CD4-positive, alpha-beta T cell (primary cell): ENCODE data around the gene ATP1B2. TPM values are rescaled to one million over a fixed set of nuclear protein-coding genes. Genes with fewer than 3 reads are reported as not detected.

ENCODE experiments used
- ATAC-seq: fragments of 200-7000 bp; cut with Tn5 transposase; one replicate; pipeline ENCODE4 v1.10.0; 2022; ENCODE audit warnings: mild to moderate bottlenecking; ENCODE audit not compliant: poor library complexity
- CTCF ChIA-PET: fragments of 350-600 bp; sonication (Branson Sonifier 250); formaldehyde crosslinking; loops from one replicate; lab custom pipeline; 2021; ENCODE audit warnings: antibody characterized with exemption, inconsistent platforms; lab: Charles Lee
- POLR2A ChIA-PET: fragments of 350-600 bp; sonication (Branson Sonifier 250); formaldehyde crosslinking; loops from one replicate; lab custom pipeline; 2021; ENCODE audit warnings: antibody characterized with exemption, inconsistent platforms; lab: Charles Lee
- DNase-seq, 14 experiments: peaks; one replicate each; pipeline ENCODE4 v3.0.0-alpha.2; 2013 to 2020; ENCODE audit warnings: mixed read lengths in 2 of 14
- H3K27ac ChIP-seq, 2 donors: one replicate each; pipeline versions ENCODE4 v1.5.1 to v1.7.0; 2013; ENCODE audit warnings: low read length in 2 of 2, low read depth in 1 of 2, mild to moderate bottlenecking in 1 of 2
- H3K27me3 ChIP-seq, 2 experiments: 1 replicate in 1 of 2; 2 replicates in 1 of 2; pipeline versions ENCODE4 v1.6.1 to v1.7.0; 2013; ENCODE audit warnings: low read length in 2 of 2, control low read depth in 1 of 2, mild to moderate bottlenecking in 1 of 2, moderate library complexity in 1 of 2; ENCODE audit not compliant: insufficient read depth in 2 of 2, control insufficient read depth in 1 of 2
- H3K36me3 ChIP-seq: one replicate; pipeline ENCODE4 v1.6.1; 2013; ENCODE audit warnings: low read length, control low read depth; ENCODE audit not compliant: insufficient read depth
- H3K4me1 ChIP-seq: one replicate; pipeline ENCODE4 v1.6.1; 2013; ENCODE audit warnings: low read length, control low read depth; ENCODE audit not compliant: insufficient read depth
- H3K4me3 ChIP-seq: one replicate; pipeline ENCODE4 v1.5.1; 2013; ENCODE audit warnings: mild to moderate bottlenecking, low read length, moderate library complexity
- H3K9me3 ChIP-seq, 2 experiments: 1 replicate in 1 of 2; 2 replicates in 1 of 2; pipeline versions ENCODE4 v1.6.1 to v1.7.0; 2013; ENCODE audit warnings: low read length in 2 of 2, mild to moderate bottlenecking in 2 of 2, control low read depth in 1 of 2, moderate library complexity in 1 of 2; ENCODE audit not compliant: control insufficient read depth in 1 of 2, insufficient read depth in 1 of 2
- H3K27ac Mint-ChIP-seq: one replicate; pipeline ENCODE4 v1.8.0; 2020; ENCODE audit warnings: mixed read lengths
- H3K27me3 Mint-ChIP-seq: one replicate; pipeline ENCODE4 v1.8.0; 2021; ENCODE audit warnings: mixed read lengths
- H3K36me3 Mint-ChIP-seq: one replicate; pipeline ENCODE4 v1.8.0; 2021; ENCODE audit warnings: low read depth, mixed read lengths
- H3K4me1 Mint-ChIP-seq: one replicate; pipeline ENCODE4 v1.8.0; 2021; ENCODE audit warnings: low read depth, mixed read lengths
- H3K4me3 Mint-ChIP-seq: one replicate; pipeline ENCODE4 v1.8.0; 2020; ENCODE audit warnings: mild to moderate bottlenecking, mixed read lengths
- H3K9me3 Mint-ChIP-seq: one replicate; pipeline ENCODE4 v1.8.0; 2020; ENCODE audit warnings: mixed read lengths
- intact Hi-C, 2 experiments: fragments of 100-400 bp; cut with DNase I in 1 of 2; cut with micrococcal nuclease in 1 of 2; formaldehyde crosslinking; loops; one replicate each; pipeline versions ENCODE4 v1.15.1 to v1.9.0; 2023 to 2025; cut with DNase I, micrococcal nuclease
- total RNA-seq, 174 experiments: library from RNA in 2 of 174; stranded (reverse) in 2 of 174; gene quantifications; one replicate each; pipeline ENCODE4 v1.2.3 and lab custom pipeline; 2021 to 2026
- TF ChIP-seq, protein P1 (sequence below): fragments of 200-600 bp; IDR thresholded peaks from one replicate; pipeline ENCODE4 v1.8.0; 2022; ENCODE audit warnings: antibody characterized with exemption, mild to moderate bottlenecking

The ATP1B2 gene
- total RNA-seq, 2 experiments from 2014 or later = 0.17 to 0.69 TPM

GRCh38 chr17:7687908-7688807, 37.4 kb downstream of the ATP1B2 start, which contains the start of gene WRAP53:
Gene WRAP53, plus strand, starts transcription at chr17:7688477. Its CDS starts 172 bp downstream, at chr17:7688649.
- intact Hi-C loops = loop anchor here (2.0 to 10.0 kb wide), 13 partner anchors 36 to 651 kb away; partner anchors contain the start of genes ATP1B2 (in 1 of the 2), ELP5 (in 1 of the 2), FXR2 (in 1 of the 2) and GPS2 (in 1 of the 2)
- Histone ChIP-seq H3K27me3 (no peaks in the 10 kb centered on the region), H3K27ac (peak within 1 kb of the TSS; percentile 96 to 98), H3K4me3 (peak within 1 kb of the TSS; percentile 72), H3K36me3 (no peaks in the 10 kb centered on the region), H3K4me1 (peaks cover 38% of the 10 kb centered on the region), H3K9me3 (no peaks in the 10 kb centered on the region)
- peaks cover 46% of the 10 kb centered on the region for H3K4me1 Mint-ChIP-seq
- peak within 1 kb of the TSS; percentile 99 for H3K4me3 Mint-ChIP-seq
- H3K27ac Mint-ChIP-seq = peak within 1 kb of the TSS; percentile 100
- peaks cover 7% of the 10 kb centered on the region for H3K27me3 Mint-ChIP-seq
- CTCF ChIA-PET = interaction anchor here (0.6 to 4.2 kb wide), 37 partner anchors 9 to 689 kb away, joined by 3 to 29 read pairs (median 4); partner anchors contain the start of genes ATP1B2, CNTROB, FXR2 and MPDU1
- no peaks in the 10 kb centered on the region for H3K9me3 Mint-ChIP-seq
- TF ChIP-seq, protein P1, sequence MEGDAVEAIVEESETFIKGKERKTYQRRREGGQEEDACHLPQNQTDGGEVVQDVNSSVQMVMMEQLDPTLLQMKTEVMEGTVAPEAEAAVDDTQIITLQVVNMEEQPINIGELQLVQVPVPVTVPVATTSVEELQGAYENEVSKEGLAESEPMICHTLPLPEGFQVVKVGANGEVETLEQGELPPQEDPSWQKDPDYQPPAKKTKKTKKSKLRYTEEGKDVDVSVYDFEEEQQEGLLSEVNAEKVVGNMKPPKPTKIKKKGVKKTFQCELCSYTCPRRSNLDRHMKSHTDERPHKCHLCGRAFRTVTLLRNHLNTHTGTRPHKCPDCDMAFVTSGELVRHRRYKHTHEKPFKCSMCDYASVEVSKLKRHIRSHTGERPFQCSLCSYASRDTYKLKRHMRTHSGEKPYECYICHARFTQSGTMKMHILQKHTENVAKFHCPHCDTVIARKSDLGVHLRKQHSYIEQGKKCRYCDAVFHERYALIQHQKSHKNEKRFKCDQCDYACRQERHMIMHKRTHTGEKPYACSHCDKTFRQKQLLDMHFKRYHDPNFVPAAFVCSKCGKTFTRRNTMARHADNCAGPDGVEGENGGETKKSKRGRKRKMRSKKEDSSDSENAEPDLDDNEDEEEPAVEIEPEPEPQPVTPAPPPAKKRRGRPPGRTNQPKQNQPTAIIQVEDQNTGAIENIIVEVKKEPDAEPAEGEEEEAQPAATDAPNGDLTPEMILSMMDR = peak; percentile 100
- POLR2A ChIA-PET = interaction anchor here (0.6 to 5.6 kb wide), 63 partner anchors 13 to 689 kb away, joined by 3 to 158 read pairs (median 8); partner anchors contain the start of genes ACAP1, ATP1B2, CD68 and CNTROB
- ATAC-seq = peak; percentile 75
- peak; percentile 93 to 98 (median 95) for DNase-seq
- peaks cover 38% of the 10 kb centered on the region for H3K36me3 Mint-ChIP-seq

GRCh38 chr17:7688808-7689316, 38.1 kb downstream of the ATP1B2 start:
- intact Hi-C loops = loop anchor here (5.0 to 10.0 kb wide), 9 partner anchors 37 to 652 kb away; partner anchors contain the start of genes ATP1B2 (in 1 of the 2), GPS2 (in 1 of the 2), MPDU1 (in 1 of the 2) and SHBG (in 1 of the 2)
- Histone ChIP-seq H3K27ac (no peak overlapping the region), H3K4me3 (peak overlapping the region; percentile 72), H3K36me3 (no peaks in the 10 kb centered on the region), H3K4me1 (peaks cover 34% of the 10 kb centered on the region), H3K9me3 (no peaks in the 10 kb centered on the region), H3K27me3 (no peaks in the 10 kb centered on the region)
- H3K9me3 Mint-ChIP-seq = no peaks in the 10 kb centered on the region
- H3K36me3 Mint-ChIP-seq = peaks cover 42% of the 10 kb centered on the region
- ChIA-PET POLR2A (interaction anchor here (0.7 to 5.6 kb wide), 17 partner anchors 32 to 643 kb away, joined by 3 to 158 read pairs (median 25); partner anchors contain the start of genes ATP1B2, FXR2, KDM6B and MPDU1), CTCF (interaction anchor here (1.1 to 3.7 kb wide), 9 partner anchors 38 to 353 kb away, joined by 3 to 29 read pairs (median 17); partner anchors contain the start of genes ATP1B2, FXR2, MPDU1 and SENP3)
- peaks cover 7% of the 10 kb centered on the region for H3K27me3 Mint-ChIP-seq
- TF ChIP-seq, protein P1 = no peak
- peaks cover 43% of the 10 kb centered on the region for H3K4me1 Mint-ChIP-seq
- peak overlapping the region; percentile 52 for H3K27ac Mint-ChIP-seq
- DNase-seq (no peak), ATAC-seq (no peak)
- H3K4me3 Mint-ChIP-seq = peak overlapping the region; percentile 99

GRCh38 chr17:7695586-7695985, 44.9 kb downstream of the ATP1B2 start:
- ChIA-PET CTCF (no interaction called here), POLR2A (no interaction called here)
- no peaks in the 10 kb centered on the region for H3K9me3 ChIP-seq
- no peak overlapping the region for H3K27ac ChIP-seq
- ATAC-seq (no peak), DNase-seq (no peak)
- H3K4me1 ChIP-seq = no peaks in the 10 kb centered on the region
- peaks cover 7% of the 10 kb centered on the region for H3K36me3 ChIP-seq
- no peaks in the 10 kb centered on the region for H3K27me3 ChIP-seq
- Mint-ChIP-seq H3K4me1 (no peaks in the 10 kb centered on the region), H3K27ac (no peak overlapping the region), H3K4me3 (no peak overlapping the region), H3K9me3 (no peaks in the 10 kb centered on the region), H3K27me3 (peaks cover 2% of the 10 kb centered on the region), H3K36me3 (peaks cover 41% of the 10 kb centered on the region)
- H3K4me3 ChIP-seq = no peak overlapping the region
- TF ChIP-seq, protein P1 = no peak
- intact Hi-C loops = no loop called here
